Mesendoderm (in vitro differentiated cells): ENCODE results near the gene HOXC5.

Experiments used
- DNase-seq: peaks from one replicate; pipeline ENCODE4 v3.0.0; 2013
- H2AK5ac ChIP-seq: 2 replicates; pipeline ENCODE4 v1.6.1; 2013; ENCODE audit warnings: low read length, inconsistent platforms
- H2BK120ac ChIP-seq: 2 replicates; pipeline ENCODE4 v1.6.1; 2013; ENCODE audit warnings: low read depth, mild to moderate bottlenecking, low read length, moderate library complexity, mixed read lengths
- H2BK15ac ChIP-seq: replicated peaks from 2 replicates; pipeline ENCODE4 v1.6.1; 2013; ENCODE audit warnings: low read depth, mild to moderate bottlenecking, moderate library complexity
- H2BK5ac ChIP-seq: 2 replicates; pipeline ENCODE4 v1.6.1; 2013; ENCODE audit warnings: low read length, inconsistent platforms
- H3K18ac ChIP-seq: 2 replicates; pipeline ENCODE4 v1.6.1; 2013; ENCODE audit warnings: mild to moderate bottlenecking, low read length, mixed read lengths
- H3K23ac ChIP-seq: one replicate; pipeline ENCODE4 v1.6.1; 2013; ENCODE audit warnings: low read length
- H3K27ac ChIP-seq: 2 replicates; pipeline ENCODE4 v1.5.1; 2013; ENCODE audit warnings: low read depth, mild to moderate bottlenecking, inconsistent platforms, low read length, moderate library complexity
- H3K27me3 ChIP-seq: 2 replicates; pipeline ENCODE4 v1.6.1; 2013; ENCODE audit warnings: low read length, control low read depth, mild to moderate bottlenecking, inconsistent platforms; ENCODE audit not compliant: insufficient read depth, poor library complexity
- H3K36me3 ChIP-seq: 2 replicates; pipeline ENCODE4 v1.6.1; 2013; ENCODE audit warnings: low read length, inconsistent platforms; ENCODE audit not compliant: control insufficient read depth, insufficient read depth
- H3K4ac ChIP-seq: one replicate; pipeline ENCODE4 v1.6.1; 2013; ENCODE audit warnings: low read depth, mild to moderate bottlenecking, low read length, moderate library complexity
- H3K4me1 ChIP-seq: 2 replicates; pipeline ENCODE4 v1.6.1; 2013; ENCODE audit warnings: low read depth, low read length, inconsistent platforms; ENCODE audit not compliant: control insufficient read depth
- H3K4me2 ChIP-seq: 2 replicates; pipeline ENCODE4 v1.6.1; 2013; ENCODE audit warnings: low read length
- H3K4me3 ChIP-seq: 2 replicates; pipeline ENCODE4 v1.5.1; 2013; ENCODE audit warnings: mild to moderate bottlenecking, low read length
- H3K56ac ChIP-seq: one replicate; pipeline ENCODE4 v1.6.1; 2013; ENCODE audit warnings: low read length
- H3K79me1 ChIP-seq: 2 replicates; pipeline ENCODE4 v1.6.1; 2013; ENCODE audit warnings: low read length, inconsistent platforms
- H3K79me2 ChIP-seq: 2 replicates; pipeline ENCODE4 v1.6.1; 2013; ENCODE audit warnings: mild to moderate bottlenecking, low read length; ENCODE audit not compliant: control insufficient read depth, insufficient read depth
- H3K9ac ChIP-seq: 2 replicates; pipeline ENCODE4 v1.6.1; 2013; ENCODE audit warnings: low read length, inconsistent platforms
- H4K5ac ChIP-seq: one replicate; pipeline ENCODE4 v1.6.1; 2013; ENCODE audit warnings: low read length
- H4K8ac ChIP-seq: one replicate; pipeline ENCODE4 v1.6.1; 2013; ENCODE audit warnings: low read depth, mild to moderate bottlenecking, control low read depth, low read length, moderate library complexity
- WGBS: extraction: QIAGEN DNeasy Blood & Tissue Kit; methylation state at CpG from one replicate; pipeline ENCODE4 v1.1.7; 2013; ENCODE audit warnings: low lambda C conversion rate, missing lambda C conversion rate; ENCODE audit not compliant: insufficient coverage; ENCODE audit errors: extremely low coverage; 5-methylcytosine and 5-hydroxymethylcytosine counted together

HOXC5 gene

DNA sequence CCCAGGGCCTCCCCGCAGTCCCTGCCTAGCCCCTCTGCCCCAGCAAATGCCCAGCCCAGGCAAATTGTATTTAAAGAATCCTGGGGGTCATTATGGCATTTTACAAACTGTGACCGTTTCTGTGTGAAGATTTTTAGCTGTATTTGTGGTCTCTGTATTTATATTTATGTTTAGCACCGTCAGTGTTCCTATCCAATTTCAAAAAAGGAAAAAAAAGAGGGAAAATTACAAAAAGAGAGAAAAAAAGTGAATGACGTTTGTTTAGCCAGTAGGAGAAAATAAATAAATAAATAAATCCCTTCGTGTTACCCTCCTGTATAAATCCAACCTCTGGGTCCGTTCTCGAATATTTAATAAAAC is 2.4 kb upstream of the HOXC5 start:
- Histone ChIP-seq H2AK5ac (no peak overlapping the region), H3K27ac (no peak overlapping the region), H3K23ac (no peak overlapping the region), H3K4me3 (no peak overlapping the region), H3K18ac (no peak overlapping the region), H3K4me1 (no peaks in the 10 kb centered on the region), H3K9ac (no peak overlapping the region), H4K8ac (no peak overlapping the region), H2BK15ac (no peak overlapping the region), H4K5ac (no peak overlapping the region), H3K4me2 (no peak overlapping the region), H3K27me3 (peaks cover 87% of the 10 kb centered on the region), H2BK5ac (no peak overlapping the region), H3K36me3 (no peaks in the 10 kb centered on the region), H3K79me1 (no peaks in the 10 kb centered on the region), H3K4ac (no peak overlapping the region), H3K79me2 (no peaks in the 10 kb centered on the region), H2BK120ac (no peak overlapping the region), H3K56ac (no peak overlapping the region)
- WGBS: no CpG with 5 or more reads among the region's 7 CpGs
- no peak for DNase-seq

GRCh38 chr12:54030889-54031471 is 1.9 kb upstream of the HOXC5 start:
- no peak overlapping the region for H3K56ac ChIP-seq
- H3K27me3 ChIP-seq: peaks cover 87% of the 10 kb centered on the region
- no peaks in the 10 kb centered on the region for H3K79me1 ChIP-seq
- no peak overlapping the region for H3K4me2 ChIP-seq
- no peak overlapping the region for H3K4me3 ChIP-seq
- peak; percentile 80 for DNase-seq
- H4K8ac ChIP-seq: no peak overlapping the region
- H3K4ac ChIP-seq: no peak overlapping the region
- H3K79me2 ChIP-seq: no peaks in the 10 kb centered on the region
- no peak overlapping the region for H3K23ac ChIP-seq
- H3K9ac ChIP-seq: no peak overlapping the region
- H2BK5ac ChIP-seq: no peak overlapping the region
- H2BK120ac ChIP-seq: no peak overlapping the region
- no peak overlapping the region for H3K27ac ChIP-seq
- H3K36me3 ChIP-seq: no peaks in the 10 kb centered on the region
- no peak overlapping the region for H2AK5ac ChIP-seq
- no peaks in the 10 kb centered on the region for H3K4me1 ChIP-seq
- WGBS: no CpG with 5 or more reads among the region's 46 CpGs
- H3K18ac ChIP-seq: no peak overlapping the region
- H4K5ac ChIP-seq: no peak overlapping the region
- H2BK15ac ChIP-seq: no peak overlapping the region

GRCh38 chr12:54031480-54031879 is 1.4 kb upstream of the HOXC5 start:
- Histone ChIP-seq H4K8ac (no peak overlapping the region), H3K79me2 (no peaks in the 10 kb centered on the region), H3K56ac (no peak overlapping the region), H2BK15ac (no peak overlapping the region), H2AK5ac (no peak overlapping the region), H3K4me3 (no peak overlapping the region), H3K4ac (no peak overlapping the region), H3K18ac (no peak overlapping the region), H3K79me1 (no peaks in the 10 kb centered on the region), H3K9ac (no peak overlapping the region), H4K5ac (no peak overlapping the region), H3K36me3 (no peaks in the 10 kb centered on the region), H3K4me1 (no peaks in the 10 kb centered on the region), H3K27me3 (peaks cover 86% of the 10 kb centered on the region), H2BK5ac (no peak overlapping the region), H3K4me2 (no peak overlapping the region), H3K23ac (no peak overlapping the region), H3K27ac (no peak overlapping the region), H2BK120ac (no peak overlapping the region)
- DNase-seq: no peak
- WGBS: no CpG with 5 or more reads among the region's 16 CpGs

DNA sequence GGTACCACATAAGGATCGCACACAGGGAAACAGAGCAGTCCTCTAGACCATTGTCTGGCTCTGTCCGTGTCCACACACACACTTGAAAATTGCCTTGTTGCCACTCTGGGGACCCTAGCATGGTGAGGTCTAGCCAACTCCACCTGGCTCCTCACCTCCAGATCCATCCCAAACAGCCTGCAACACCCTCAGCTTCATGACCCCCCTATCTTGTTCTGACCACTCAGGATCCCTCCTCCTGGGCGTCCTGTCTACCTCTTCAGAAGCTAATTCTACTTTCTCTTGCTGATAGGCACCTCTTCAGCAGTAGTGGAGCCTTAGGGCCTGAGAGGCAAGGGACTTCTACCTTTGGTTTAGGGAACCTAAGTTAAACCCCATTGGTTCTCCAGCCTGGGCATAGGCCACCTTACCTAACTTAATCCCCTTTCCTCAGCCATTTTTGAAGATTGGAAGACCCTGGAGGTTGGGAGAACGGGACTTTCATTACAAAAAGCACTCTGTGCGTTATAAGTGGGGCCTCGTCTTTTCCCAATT is 697 bp upstream of the HOXC5 start:
- H3K18ac ChIP-seq: no peak overlapping the region
- DNase-seq: no peak
- no peak overlapping the region for H3K4me3 ChIP-seq
- H3K79me2 ChIP-seq: no peaks in the 10 kb centered on the region
- no peak overlapping the region for H3K4ac ChIP-seq
- H3K23ac ChIP-seq: no peak overlapping the region
- no peak overlapping the region for H2BK120ac ChIP-seq
- WGBS: no CpG with 5 or more reads among the region's 6 CpGs
- H3K4me2 ChIP-seq: no peak overlapping the region
- H3K27ac ChIP-seq: no peak overlapping the region
- H4K8ac ChIP-seq: no peak overlapping the region
- H4K5ac ChIP-seq: no peak overlapping the region
- H2BK15ac ChIP-seq: no peak overlapping the region
- H2AK5ac ChIP-seq: no peak overlapping the region
- no peak overlapping the region for H3K9ac ChIP-seq
- H3K79me1 ChIP-seq: no peaks in the 10 kb centered on the region
- no peak overlapping the region for H3K56ac ChIP-seq
- H3K27me3 ChIP-seq: peaks cover 86% of the 10 kb centered on the region
- H3K4me1 ChIP-seq: no peaks in the 10 kb centered on the region
- H2BK5ac ChIP-seq: no peak overlapping the region
- H3K36me3 ChIP-seq: no peaks in the 10 kb centered on the region

GRCh38 chr12:54033106-54033979 is 493 bp downstream of the HOXC5 start:
- Histone ChIP-seq H3K4ac (no peak overlapping the region), H3K4me1 (no peaks in the 10 kb centered on the region), H3K79me2 (no peaks in the 10 kb centered on the region), H2AK5ac (no peak overlapping the region), H3K27ac (no peak overlapping the region), H3K79me1 (no peaks in the 10 kb centered on the region), H4K5ac (no peak overlapping the region), H3K4me3 (no peak overlapping the region), H3K56ac (no peak overlapping the region), H2BK5ac (no peak overlapping the region), H3K9ac (no peak overlapping the region), H3K27me3 (peaks cover 88% of the 10 kb centered on the region), H4K8ac (no peak overlapping the region), H3K4me2 (no peak overlapping the region), H2BK120ac (no peak overlapping the region), H3K36me3 (no peaks in the 10 kb centered on the region), H2BK15ac (no peak overlapping the region), H3K18ac (no peak overlapping the region), H3K23ac (no peak overlapping the region)
- DNase-seq: no peak
- WGBS: no CpG with 5 or more reads among the region's 61 CpGs
